HG03097 (cell line): Measurements from ENCODE around the gene UBE2Q1.

Source experiments
- ATAC-seq: cut with Tn5 transposase; IDR thresholded peaks from one replicate; pipeline ENCODE4 v1.9.1; 2021; ENCODE audit not compliant: unreplicated experiment, low FRiP score

Gene UBE2Q1

GRCh38 chr1:154514066-154514553 is 44.4 kb downstream of the UBE2Q1 start:
- ATAC-seq = no peak

DNA sequence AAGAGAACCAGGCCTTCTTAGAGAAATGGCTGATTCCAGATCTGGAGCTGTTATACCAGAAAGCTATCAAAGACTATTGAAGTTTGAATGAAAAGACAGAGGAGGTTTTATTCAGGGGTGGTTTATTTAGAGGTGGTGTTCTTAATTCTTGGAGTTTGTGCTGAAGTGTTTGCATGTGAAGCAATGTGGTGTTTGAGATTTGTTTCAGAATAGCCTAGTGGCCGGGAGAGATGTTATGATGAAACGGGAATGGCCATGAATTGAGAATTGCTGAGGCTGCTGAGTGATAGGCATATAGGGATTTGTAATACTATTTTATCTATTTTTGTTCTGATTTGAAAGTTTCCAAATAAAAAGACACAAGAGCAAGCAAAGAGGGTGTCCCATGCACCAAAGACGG is 45.7 kb downstream of the UBE2Q1 start:
- ATAC-seq = no peak

GRCh38 chr1:154503898-154504297 is 54.6 kb downstream of the UBE2Q1 start:
- ATAC-seq = no peak

- no peak for ATAC-seq
These were observed 55.7 kb downstream of the UBE2Q1 start for GRCh38 chr1:154502744-154503115.

DNA sequence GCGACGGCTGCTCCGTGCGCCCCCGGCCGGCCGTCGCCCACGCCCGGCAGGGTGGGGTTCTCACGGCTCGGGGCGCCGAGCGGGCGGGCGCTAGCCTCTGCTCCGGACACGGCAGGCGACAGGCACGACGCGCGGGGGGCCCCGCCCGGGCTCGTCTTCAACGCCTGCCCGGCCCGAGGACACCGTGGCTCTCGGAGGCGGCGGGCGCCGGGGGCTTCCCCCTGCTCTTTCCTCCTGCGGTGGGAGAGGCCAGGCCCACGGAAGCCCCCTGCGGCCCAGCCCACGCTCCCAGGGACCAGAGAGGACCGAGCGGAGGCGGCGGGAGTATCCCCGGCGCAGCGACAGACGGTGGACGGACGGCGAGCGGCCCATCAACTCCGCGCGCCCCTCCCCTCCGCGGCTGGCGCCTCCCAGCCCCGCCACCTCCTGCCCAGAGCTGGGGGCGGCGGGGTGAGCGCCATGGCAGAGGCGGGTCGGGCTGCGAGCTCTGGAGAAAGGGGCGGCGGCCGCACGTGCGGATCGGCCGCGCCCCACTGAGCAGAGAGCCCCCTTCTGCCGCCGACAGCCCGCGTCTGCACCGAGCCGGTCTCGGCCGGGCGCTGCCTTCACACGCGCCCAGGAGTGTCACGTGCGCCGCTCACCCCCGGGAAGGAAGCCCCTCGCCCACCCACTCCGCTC is 56.3 kb downstream of the UBE2Q1 start, which contains the start of the genes SHE and TDRD10:
Gene SHE (minus strand): TSS at position 347 of the 678 bp plus-strand sequence. CDS start 386 bp downstream, outside the sequence.
Gene TDRD10 (plus strand): TSS at position 154 of the 678 bp plus-strand sequence. CDS start 4,685 bp downstream, outside the sequence.
- ATAC-seq = no peak

DNA sequence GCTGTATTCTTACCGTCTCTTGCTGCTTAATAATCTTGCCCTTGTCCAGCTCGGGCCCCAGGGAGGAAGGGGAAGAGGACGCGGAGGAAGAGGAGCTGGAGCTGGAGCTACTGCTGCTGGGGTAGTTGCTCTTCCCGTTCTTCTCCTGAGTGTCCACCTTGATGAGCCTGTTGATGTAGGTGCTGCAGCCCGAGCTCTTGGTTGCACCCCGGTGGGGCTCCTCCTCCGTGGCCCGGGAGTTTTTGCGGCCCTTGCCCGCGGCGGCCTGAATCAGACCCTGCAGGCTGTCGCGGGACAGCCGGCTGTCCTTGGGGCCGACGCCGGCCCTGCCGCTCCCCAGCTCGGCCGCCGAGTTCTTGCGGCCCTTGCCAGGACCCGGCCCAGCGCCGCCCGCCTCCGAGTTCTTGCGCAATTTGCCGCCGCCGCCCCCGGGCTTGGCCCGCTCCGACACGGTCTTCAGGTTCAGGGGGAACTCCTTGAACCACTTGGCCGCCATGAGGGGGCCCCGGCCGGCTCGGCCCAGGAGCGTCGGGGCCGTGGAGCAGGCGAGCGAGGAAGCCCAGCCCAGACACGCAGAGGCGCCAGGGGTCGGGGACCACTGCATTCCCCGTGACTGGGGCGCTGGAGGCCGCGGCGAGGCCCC is 56.9 kb downstream of the UBE2Q1 start:
- no peak for ATAC-seq

GRCh38 chr1:154500533-154500932 is 57.9 kb downstream of the UBE2Q1 start:
- ATAC-seq = no peak

DNA sequence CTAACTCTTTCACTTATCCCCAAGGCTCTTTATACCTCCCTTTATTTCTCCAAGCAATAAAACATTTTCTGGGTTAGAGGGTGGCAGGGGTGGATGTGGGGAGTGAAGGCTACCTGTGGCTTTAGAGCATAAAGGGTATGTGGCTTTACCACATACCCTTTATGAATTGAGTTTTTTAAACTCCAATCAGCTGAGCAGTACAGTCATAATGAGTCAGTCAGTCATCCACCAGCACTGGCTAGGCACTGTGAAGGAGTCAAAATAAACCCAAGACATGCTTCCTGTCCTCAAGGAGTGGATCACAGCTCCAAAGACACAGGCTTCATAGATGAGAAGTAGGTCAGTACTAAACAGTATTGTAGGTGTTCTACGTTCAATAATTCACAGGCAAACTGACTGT is 59.0 kb downstream of the UBE2Q1 start:
- ATAC-seq = no peak
